NCI-H128 (cell line): ENCODE results near the gene MLNR.

Experiments used
- DNase-seq: peaks from one replicate; lab custom pipeline; 2025; ENCODE audit not compliant: unreplicated experiment; lab: John Stamatoyannopoulos, UW

MLNR gene

GRCh38 chr13:49225223-49226042 lies 5.3 kb downstream of the MLNR start:
- DNase-seq: no peak

GRCh38 chr13:49226613-49227012 lies 6.5 kb downstream of the MLNR start:
- no peak for DNase-seq

- DNase-seq: no peak
Measured at GRCh38 chr13:49234741-49235140, 14.6 kb downstream of the MLNR start.

GRCh38 chr13:49235856-49236431 lies 15.8 kb downstream of the MLNR start:
- DNase-seq: no peak

- DNase-seq: no peak
Measured at GRCh38 chr13:49238621-49239020, 18.5 kb downstream of the MLNR start.

- DNase-seq: no peak
Measured at GRCh38 chr13:49240017-49240416, 19.9 kb downstream of the MLNR start.

GRCh38 chr13:49241296-49241695 lies 21.2 kb downstream of the MLNR start:
- DNase-seq: no peak

GRCh38 chr13:49245101-49245500 lies 25.0 kb downstream of the MLNR start:
- DNase-seq: no peak

- DNase-seq: no peak
Measured at GRCh38 chr13:49246850-49247642, 26.9 kb downstream of the MLNR start.

- peak; percentile 68 for DNase-seq
Measured at GRCh38 chr13:49247643-49248621, 27.8 kb downstream of the MLNR start, which contains the start of gene CDADC1. CDADC1 (plus strand) TSS chr13:49247925; CDS start chr13:49248038, 113 bp downstream.

- no peak for DNase-seq
Measured at GRCh38 chr13:49248622-49249002, 28.5 kb downstream of the MLNR start.

GRCh38 chr13:49251326-49251725 lies 31.2 kb downstream of the MLNR start:
- no peak for DNase-seq

GRCh38 chr13:49253310-49253709 lies 33.2 kb downstream of the MLNR start:
- DNase-seq: no peak

- no peak for DNase-seq
Measured at GRCh38 chr13:49254007-49254406, 33.9 kb downstream of the MLNR start.

GRCh38 chr13:49256841-49257240 lies 36.7 kb downstream of the MLNR start:
- no peak for DNase-seq

- DNase-seq: no peak
Measured at GRCh38 chr13:49258089-49258796, 38.1 kb downstream of the MLNR start.

- DNase-seq: no peak
Measured at GRCh38 chr13:49259586-49259985, 39.4 kb downstream of the MLNR start.

GRCh38 chr13:49262634-49263033 lies 42.5 kb downstream of the MLNR start:
- DNase-seq: no peak

GRCh38 chr13:49265822-49266221 lies 45.7 kb downstream of the MLNR start:
- DNase-seq: no peak

GRCh38 chr13:49271264-49271663 lies 51.1 kb downstream of the MLNR start:
- no peak for DNase-seq
